Activated gamma-delta T cell treated with anti-CD3 and anti-CD28 coated beads, Interleukin-2, amount 50 U/mL, for 16 hours (primary cell): ENCODE results near the gene STX10.
"Not testable (repeated sequence)": the region's sequence is repeated elsewhere in the genome, so short reads cannot be mapped to it uniquely, and the experiment has no call there.

Source experiments
- DNase-seq: peaks from one replicate; pipeline ENCODE4 v3.0.0-alpha.2; 2020; ENCODE audit warnings: low read depth

STX10 gene

DNA sequence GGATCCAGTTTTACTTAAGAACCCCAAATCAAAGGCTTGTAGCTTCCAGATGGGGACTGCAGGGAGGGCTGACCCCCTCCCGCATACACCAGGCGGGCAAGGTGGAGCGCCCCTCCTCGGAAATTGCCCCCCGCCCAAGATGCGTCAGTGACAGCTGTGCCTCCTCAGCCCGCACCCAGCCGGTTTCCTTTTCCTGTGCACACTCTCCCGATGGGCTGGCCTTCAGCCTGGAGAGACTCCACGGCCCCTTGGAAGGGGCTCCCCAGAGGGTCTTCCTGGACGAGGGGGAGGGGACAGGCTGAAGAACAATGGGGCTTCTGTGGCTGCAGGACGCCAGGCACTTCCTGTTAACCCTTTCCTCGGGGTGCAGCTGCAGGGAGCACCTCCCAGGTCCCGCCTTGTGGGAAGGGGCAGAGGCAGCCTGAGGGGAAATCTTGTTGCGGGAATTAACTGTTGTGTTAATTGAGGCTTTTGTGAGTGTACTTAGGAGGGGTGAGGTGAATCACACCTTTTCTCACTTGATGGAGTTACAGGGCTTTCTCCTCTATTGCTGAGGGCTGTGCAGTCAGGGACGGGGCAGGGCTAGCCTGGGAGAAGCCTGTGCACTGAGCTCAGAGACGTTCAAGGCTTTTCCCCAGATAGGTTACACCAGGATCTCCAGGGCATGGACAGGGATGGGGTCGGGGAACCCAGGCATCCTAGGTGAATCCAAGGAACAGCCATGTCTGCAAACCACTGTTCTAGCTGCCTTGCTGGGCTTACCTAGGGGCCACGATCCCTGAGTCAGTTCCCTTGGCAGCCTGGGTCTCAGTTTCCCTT, 14.4 kb upstream of the STX10 start:
- no peak for DNase-seq

DNA sequence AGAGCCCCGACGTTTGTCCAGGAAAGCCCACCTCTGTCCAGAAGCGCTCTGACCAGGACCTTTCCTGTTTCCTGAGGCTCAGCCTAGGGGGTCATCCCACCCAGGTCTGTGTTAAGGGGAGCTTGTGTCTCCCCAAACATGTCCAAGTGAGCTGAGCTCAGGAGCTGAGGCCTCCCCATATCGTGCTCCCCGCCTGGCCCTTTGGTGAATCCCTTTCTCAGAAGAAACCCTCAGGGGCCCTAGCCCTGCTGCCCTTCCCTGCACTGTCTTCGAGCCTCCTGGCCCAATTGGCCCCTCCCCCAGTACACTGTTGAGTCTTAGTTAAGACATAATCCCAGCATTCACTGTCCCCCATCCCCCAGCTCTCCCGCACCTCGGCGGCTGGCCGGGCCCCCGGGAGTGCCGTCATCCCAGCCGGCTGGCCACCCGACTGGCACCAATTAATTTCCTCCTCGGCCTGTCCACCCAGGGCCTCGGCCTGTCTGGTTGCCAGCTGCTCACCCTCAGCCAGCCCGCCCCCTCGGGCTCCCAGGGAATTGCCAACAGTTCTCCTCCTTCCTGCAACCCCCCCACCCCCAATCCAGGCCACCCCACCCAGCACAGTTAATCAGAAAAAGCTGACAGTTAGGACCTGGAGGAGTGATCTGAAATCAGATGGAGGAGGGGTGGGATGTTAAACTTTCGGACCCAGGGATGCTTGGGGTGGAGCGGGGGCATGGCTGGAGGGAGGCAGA, 13.6 kb upstream of the STX10 start:
- no peak for DNase-seq

DNA sequence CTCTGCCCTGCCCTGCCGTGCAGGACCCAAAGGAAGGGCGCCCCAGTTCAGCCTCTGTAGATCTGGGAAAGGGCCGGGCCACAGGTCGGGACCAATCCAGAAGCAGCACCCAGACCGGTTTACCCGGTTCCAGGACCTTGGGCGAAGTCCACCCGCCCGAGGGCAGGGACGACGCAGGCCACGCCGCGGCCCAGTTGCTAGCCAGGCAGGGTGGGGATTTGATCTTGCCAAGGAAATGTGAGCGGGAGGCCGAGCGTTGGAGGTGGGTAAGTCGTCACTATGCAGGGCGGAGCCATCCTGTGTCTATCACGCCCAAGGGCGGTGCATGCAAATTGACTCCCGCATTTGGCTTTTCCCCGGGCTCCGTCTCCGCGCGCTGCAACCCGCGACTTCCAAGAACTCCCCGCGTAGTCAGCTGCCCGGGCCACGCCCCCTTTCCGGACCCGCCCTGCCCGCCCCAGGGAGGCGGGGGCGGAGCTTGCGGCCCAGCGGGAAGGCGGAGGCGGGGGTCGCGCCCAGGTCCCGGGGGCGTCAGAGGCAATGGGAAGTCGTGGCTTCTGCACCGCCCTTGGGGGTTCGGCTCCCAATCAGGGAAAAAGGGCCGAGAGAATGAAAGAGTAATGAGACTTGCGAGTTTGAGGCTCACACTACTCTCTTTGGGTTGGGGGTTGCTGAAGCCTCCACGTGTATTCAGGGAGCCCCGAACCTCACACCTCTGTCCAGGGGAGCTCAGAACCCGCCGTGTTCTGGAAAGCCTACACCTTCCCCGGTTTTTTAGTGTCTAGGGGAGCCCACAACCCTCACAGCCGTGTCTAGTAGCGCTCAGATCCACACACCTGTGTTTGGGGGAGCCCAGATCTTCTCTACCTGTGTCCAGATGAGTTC, 12.8 kb upstream of the STX10 start:
- peak; percentile 66 for DNase-seq

DNA sequence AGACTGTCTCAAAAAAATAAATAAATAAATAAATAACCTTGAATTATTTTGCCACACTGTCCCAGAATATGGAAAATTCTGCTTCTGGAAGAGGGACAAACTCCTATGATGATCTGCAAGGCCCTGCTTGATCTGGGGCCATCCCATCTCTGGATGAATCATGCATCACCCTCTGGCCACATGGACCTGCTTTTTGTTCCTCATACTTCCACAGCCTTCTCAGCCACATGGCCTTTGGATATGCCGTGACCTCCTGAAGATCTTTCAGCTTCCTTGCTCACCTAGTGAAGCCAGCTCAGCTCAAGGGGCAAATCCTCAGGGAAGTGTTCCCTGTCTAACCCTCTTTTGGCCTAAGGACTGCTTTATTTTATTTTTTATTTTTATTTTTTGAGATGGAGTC, 10.4 kb upstream of the STX10 start:
- no peak for DNase-seq

DNA sequence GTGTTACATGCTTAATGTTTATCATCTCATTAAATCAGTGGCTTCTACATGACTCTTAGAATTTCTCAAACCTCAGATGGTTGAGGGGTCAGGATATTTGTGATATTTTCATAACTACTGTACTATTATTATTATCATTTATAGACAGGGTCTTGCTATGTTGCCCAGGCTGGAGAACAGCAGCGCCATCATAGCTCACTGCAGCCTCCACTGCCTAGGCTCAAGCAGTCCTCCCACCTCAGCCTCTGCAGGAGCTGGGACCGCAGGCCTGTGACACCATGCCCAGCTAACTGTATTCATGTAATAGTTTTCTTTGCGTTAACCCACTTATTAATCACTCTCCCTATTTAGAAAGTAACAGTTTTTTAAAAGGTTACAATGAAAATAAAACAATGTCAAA, 9.5 kb upstream of the STX10 start:
- DNase-seq, result no peak

DNA sequence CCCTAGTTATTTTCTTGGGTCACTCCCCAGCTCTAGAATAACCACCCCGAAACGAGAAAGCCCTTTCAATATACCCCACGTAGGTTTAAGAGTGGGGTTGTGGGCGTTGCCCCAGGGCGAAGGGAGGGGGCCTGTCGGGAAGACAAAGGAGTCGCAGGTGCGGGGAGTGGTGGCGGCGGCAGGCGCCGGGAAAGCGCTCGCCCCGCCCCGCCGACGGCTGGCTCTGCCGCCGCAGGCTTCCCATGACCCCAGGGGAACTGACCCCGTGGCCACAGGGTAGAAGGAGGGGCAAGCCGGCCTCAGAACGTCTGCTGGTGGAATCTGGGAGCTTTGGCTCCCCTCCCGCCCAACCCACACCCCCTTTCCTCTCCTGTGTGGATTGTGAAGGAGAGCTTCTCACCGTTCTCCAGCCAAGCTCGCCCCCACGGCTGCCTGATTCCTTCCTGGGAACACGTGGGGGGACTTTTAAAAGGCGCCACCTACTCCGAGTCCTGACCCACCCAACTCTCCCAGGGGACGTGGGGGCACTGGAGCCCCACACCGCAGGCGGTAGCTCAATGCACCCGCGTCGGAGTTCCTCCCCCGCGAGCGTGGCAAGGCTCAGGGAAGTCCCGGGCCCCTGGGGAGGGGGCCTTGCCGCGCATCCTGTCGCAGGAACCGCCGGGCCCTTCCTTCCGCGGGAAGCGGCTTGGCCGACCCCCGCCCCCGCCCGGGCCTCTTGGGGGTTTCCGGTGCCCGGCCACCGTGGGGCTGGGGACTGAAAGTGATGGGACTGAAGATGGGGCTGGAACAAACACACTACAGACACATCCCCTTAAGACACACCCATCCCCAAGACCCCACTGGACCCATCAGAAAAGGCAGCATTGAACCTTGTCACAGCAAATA, 5.5 kb upstream of the STX10 start:
- DNase-seq, result peak; percentile 73

DNA sequence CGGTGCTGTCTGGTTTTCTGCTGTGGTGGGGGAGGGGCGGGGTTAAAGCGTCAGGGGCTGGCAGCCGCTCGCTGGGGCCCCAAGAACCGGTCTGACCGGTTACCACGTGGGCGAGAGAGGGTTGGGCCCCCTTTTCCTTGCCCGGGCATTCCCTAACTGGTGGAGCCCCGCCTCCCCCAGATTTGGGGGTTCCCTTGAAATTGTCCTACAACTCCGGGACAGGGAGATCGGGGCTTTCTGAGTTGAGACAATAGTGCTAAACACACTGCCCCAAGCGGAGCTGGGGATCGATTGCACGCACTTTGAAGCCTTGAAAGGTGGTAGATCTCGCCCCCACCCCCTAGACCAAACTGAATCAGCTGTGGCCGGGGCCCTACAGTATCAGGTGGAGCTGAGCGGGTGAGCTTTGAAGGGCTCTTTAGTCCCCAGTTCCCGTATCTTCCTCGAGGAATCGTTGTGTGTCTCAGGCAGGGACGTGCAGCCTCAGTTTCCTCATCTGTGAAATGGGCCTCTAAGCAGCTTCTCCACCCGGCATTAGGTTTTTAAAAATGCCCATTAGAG, 4.8 kb upstream of the STX10 start:
- DNase-seq, result peak; percentile 70

DNA sequence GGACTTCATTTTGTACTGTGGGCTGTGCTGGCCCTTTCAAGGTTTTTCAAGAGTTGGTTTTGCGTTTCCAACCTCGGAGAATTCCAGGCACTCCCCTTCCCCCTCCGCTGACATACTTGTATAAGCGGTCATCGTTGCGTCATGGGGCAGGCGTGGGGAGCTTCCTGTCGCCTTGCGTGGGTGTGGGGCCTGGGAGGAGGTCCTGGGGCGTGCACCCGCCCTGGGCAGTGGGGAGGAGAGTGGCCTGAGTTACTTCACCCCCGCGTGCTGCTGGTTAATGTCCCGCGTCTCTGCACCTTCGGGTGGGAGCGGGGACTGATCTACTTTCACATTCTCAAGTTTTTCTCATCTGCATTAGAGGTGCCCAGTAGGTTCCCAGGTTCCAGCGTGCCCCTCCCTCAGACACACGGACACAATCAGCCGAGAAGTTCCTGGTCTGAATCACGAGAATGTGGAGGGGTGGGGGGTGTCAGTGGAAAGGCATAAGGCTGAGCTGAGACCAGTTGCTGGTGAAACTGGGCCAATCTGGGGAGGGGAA, 4.1 kb upstream of the STX10 start:
- DNase-seq, result peak; percentile 47

DNA sequence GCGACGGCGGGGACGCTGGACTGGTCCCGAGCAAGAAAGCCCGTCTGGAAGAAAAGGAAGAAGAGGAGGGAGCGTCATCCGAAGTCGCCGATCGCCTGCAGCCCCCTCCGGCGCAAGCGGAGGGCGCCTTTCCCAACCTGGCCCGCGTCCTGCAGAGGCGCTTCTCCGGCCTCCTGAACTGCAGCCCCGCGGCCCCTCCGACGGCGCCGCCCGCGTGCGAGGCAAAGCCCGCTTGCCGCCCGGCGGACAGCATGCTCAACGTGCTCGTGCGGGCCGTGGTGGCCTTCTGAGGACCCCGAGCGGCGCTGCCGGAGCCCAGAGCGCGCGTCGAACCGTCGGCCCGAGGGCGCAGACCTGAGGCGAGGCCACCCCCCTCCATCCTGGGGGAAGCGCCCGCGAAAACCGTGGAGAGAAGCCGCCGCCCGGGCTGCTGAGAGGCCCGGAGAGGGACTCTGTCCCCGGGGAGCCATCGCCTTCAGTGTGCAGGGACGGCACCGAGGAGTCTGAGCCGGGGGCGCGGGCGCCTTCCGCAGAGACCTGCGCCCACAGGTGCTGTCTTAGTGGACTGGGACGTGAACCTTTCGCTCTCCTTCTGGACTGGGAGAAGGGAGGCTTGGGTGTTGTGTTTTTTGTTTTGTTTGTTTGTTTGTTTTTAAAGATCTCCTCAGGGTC, 3.5 kb upstream of the STX10 start:
- no peak for DNase-seq

DNA sequence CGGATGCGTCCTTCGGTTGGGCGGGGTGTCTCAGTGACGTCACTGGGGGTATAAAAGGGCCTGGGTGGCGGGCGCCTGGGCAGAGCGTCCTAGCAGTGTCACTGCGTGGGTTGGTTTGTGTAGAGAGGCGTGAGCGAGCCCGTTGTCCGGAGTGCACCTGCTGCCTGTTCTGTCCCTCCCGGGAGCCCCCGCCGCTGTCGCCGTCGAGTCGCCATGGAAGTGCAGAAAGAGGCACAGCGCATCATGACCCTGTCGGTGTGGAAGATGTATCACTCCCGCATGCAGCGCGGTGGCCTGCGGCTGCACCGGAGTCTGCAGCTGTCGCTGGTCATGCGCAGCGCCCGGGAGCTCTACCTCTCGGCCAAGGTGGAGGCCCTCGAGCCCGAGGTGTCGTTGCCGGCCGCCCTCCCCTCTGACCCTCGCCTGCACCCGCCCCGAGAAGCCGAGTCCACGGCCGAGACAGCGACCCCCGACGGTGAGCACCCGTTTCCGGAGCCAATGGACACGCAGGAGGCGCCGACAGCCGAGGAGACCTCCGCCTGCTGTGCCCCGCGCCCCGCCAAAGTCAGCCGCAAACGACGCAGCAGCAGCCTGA, 2.9 kb upstream of the STX10 start:
- peak; percentile 96 for DNase-seq

DNA sequence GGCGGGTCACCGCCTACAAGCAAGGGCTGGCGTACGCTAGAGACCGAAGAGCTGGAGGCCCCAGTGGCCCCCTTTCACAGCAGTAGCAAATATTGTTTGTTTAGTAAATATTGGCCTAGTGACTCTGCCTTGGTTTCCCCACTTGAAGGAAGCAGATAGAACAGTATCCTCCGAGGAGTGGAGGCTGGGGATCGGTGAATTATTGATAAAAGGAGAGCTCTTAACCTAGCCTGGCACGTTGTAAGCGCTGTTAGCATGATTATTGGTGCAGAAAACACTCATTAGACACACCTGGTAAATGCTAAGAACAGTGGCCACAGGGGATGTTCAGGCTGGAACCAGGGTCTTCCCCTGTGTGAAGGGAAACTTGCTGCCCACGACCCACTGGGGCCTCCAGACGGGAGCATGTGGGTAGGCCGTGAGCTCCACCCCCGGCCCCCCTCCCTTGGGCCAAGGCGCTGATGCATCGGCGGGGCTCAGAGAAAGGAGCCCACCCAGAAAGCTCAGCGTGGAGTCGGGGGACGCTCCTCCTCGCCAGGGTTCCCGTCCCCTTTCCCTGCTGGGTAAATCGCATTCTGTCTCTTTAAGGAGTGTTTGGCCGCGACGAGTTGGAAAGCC, 2.3 kb upstream of the STX10 start:
- no peak for DNase-seq

DNA sequence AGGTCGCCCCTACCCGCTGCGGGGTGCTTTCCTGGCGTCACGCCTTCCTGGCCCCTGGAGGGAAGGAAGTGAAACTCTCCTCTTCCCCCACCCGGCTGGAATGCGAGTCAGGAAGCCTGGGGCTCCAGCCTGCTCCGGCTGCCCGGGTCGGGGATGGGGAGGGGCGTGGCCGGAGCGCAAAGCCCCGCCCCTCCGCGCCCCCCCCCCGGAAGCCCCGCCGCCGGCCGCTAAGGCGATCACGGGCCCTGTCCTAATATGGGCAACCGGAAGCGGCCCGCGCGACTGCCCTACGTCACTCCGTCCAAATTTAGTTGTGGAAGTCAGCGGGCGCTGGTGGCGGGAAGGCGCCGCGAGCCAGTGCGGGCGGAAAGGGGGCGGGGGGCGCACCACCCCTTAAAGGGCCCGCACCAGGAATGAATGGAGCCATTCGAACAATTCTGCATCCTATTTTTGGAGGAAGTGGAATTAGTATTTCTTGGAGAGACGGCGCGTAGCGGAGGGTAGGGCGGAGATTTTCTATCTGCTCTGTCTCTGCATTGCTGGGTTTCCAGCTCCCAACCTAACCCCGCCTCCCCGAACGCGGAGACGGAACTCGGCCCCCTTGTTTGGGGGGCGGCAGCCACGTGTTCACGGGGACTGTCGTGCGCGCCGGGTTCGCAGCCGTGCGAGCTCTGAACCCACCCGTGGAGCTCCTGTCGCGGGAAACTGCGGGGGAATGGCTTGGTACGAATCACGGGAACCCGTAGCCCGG, 1.6 kb upstream of the STX10 start:
- DNase-seq, result peak; percentile 94

DNA sequence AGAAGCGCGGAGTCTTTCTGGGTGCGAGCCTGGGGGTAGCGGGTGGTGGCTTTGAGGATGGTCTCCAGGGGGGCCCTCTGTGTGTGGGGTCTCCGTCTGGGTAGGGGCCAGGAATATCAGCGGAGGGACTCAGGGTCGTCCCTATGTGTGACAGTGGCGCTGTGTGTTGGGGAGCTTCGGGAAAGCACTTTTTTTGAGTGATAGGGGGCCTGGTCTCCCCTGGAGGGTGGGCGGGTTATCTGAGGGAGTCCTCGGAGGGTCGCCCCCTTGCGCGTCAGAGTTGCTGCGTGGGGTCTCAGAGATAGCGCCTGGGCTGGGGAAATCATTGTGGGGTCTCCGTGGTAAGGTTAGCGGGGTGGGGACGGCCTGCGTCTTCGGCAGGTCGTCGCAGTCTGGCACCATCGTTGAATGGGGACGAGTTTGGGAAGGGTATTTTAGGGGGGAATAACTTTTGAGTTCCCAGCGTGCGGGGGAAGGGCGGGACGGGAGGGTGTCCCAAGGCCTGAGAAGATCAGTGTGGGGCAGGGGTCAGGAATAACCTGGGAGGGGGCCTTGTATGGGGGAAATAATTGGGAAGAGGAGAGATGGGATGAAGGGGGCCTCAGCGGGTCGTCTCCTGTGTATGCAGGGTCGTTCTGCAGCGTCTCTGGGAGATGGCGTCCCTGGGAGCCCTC, 893 bp upstream of the STX10 start:
- no peak for DNase-seq

DNA sequence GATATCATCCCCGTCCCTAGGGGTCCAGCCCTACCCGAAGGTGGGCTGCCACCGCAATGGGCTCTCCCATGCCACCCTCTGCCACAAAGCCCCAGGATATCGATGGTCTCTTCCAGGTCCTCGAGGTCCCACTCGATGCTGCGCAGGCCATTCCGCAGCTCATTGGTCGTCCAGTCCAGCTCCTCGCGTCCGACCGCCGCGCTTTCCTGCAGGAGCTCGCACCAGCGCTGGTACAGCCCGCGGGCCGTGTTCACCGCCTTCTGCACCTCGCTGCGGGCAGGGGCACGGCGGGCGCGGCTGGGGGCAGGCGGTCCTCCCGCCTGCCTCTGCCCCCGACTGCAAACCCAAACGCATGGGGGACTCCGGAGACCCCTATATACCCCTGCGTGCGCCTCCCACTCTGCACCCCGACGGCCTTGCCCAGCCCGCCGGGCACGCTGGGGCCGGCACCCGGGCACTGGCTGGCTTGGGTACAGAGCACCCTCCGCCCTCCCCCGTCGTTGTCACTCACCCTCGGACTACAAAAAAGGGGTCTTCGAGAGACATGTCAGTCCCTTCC, 468 bp downstream of the STX10 start:
- no peak for DNase-seq

DNA sequence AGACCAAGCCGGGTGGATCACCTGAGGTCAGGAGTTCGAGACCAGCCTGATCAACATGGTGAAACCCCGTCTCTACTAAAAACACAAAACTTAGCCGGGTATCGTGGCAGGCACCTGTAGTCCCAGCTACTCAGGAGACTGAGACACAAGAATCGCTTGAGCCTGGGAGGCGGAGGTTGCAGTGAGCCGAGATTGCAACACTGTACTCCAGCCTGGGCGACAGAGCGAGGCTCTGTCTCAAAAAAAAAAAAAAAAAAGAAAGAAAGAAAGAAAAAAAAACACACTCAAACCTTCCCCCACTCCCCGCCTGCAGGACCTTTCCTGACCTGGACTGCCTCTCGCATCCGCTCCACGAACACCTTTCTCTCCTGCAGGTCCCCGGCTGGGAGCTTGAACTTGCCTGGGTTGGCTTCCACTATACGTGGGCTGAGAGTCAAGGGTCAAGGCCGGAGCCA, 975 bp downstream of the STX10 start:
- not testable (repeated sequence) for DNase-seq

DNA sequence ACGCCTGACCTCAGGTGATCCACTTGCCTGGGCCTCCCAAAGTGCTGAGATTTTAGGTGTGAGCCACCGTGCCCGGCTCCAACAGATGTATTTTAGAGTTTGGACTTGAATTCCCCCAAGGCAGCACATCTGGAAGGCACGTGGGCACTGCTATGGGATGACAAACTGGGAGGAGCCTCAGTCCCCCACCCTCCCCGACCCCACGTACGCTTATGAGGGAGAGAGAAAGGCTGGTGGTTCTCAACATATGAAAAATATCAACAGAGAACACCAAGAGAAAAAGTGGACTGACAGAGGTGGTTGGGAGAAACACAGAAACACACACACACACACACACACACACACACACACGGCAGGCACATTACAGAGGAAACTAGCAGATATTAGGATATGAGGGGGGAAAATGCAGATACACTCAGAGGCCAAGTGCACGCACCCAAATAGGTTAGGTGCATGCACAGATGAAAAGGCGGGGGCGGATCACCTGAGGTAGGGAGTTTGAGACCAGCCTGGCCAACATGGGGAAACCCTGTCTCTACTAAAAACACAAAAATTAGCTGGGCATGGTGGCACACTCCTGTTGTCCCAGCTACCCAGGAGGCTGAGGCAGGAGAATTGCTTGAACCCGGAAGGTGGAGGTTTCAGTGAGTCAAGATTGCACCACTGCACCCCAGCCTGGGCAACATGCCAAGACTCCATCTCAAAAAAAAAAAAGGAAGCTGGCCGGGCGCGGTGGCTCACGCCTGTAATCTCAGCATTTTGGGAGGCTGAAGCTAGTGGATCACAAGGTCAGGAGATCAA, 3.2 kb downstream of the STX10 start:
- DNase-seq, result no peak
